Measurements from ENCODE around the gene PLLP. TPM values are rescaled to one million over a fixed set of nuclear protein-coding genes. Genes with fewer than 3 reads are reported as not detected.

Gene PLLP
- total RNA-seq, 4 donors from 2014 or later, result 58.4 to 241 (median 218) TPM

DNA sequence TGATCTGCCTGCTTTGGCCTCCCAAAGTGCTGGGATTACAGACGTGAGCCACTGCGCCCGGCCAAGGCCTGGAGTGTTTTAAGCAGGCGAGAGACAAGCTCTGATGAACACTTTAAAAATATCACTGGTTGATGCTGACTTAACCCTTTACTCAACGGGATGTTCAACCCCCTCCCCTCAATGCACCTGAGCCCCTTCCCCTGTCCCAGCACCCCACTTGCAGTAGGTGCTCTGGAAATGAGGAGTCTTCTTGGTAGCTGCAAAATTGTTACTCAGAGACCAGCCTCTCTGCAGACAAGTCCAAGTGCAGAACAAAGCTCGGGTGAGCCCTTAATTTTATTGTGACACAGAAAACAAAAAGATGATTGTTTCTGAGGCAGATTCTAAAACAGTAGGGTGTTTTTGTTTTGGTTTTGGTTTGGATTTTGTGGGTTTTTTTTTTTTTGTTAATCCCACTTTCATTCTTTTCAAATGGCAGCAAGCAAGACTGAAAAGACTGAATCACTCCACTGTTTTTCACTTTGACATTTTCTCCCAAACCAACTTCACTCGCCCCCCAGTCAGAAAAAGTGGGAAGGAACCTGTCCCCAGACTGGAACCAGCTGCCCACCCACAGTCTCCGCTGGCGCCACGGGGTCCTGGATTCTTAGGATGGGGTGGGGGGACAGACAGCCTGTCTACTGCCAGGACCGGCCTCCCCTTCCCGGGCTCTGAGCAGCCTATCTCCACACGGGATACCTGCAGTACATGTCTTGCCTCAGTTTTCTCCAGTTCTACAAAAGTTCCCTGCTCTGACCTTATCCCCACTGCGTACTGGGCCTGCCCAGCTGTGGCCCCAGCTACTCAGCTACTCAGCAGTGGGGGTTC, 5.2 kb upstream of the PLLP start:
- DNase-seq (ENCODE audit: low spot score in 2 of 2), result no peak
- TF ChIP-seq POLR2A (IDR thresholded peaks at IDR 0.05), result no peak
- TF ChIP-seq, protein P1, sequence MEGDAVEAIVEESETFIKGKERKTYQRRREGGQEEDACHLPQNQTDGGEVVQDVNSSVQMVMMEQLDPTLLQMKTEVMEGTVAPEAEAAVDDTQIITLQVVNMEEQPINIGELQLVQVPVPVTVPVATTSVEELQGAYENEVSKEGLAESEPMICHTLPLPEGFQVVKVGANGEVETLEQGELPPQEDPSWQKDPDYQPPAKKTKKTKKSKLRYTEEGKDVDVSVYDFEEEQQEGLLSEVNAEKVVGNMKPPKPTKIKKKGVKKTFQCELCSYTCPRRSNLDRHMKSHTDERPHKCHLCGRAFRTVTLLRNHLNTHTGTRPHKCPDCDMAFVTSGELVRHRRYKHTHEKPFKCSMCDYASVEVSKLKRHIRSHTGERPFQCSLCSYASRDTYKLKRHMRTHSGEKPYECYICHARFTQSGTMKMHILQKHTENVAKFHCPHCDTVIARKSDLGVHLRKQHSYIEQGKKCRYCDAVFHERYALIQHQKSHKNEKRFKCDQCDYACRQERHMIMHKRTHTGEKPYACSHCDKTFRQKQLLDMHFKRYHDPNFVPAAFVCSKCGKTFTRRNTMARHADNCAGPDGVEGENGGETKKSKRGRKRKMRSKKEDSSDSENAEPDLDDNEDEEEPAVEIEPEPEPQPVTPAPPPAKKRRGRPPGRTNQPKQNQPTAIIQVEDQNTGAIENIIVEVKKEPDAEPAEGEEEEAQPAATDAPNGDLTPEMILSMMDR (IDR thresholded peaks at IDR 0.05), result no peak
- H3K4me3 ChIP-seq (ENCODE audit: low read depth, poor library complexity, severe bottlenecking), result no peak overlapping the region
- intact Hi-C loops (cut with DNase I; ENCODE audit: low total_unique reads), result no loop called here
- 68% methylated on average over 14 of the region's 14 CpGs for WGBS, 2 donors

DNA sequence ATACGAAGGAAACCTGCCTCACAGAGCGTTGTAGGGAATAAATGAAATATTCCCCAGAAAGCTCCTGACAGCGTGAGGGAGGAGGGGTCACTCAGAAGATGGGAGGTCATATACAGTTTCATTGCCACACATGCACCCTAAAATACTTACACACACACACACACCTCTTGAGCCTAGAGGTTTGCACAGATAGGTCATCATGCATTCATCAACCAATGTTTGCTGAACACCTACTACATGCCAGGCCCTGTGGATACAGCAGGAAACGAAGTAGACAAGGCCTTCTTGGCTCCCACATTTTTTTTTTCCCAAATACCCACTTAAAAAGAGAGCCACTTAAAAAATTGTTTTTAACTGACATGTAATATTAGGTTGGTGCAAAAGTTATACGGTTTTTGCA, 907 bp upstream of the PLLP start:
- intact Hi-C loops (cut with DNase I; ENCODE audit: low total_unique reads), result no loop called here
- DNase-seq (ENCODE audit: low spot score in 2 of 2), result no peak
- no peak overlapping the region for H3K4me3 ChIP-seq (ENCODE audit: low read depth, poor library complexity, severe bottlenecking)
- TF ChIP-seq, protein P1 (IDR thresholded peaks at IDR 0.05), result no peak
- no peak for TF ChIP-seq POLR2A (IDR thresholded peaks at IDR 0.05)
- 67 to 75% methylated on average over 5 of the region's 5 CpGs for WGBS, 2 donors

DNA sequence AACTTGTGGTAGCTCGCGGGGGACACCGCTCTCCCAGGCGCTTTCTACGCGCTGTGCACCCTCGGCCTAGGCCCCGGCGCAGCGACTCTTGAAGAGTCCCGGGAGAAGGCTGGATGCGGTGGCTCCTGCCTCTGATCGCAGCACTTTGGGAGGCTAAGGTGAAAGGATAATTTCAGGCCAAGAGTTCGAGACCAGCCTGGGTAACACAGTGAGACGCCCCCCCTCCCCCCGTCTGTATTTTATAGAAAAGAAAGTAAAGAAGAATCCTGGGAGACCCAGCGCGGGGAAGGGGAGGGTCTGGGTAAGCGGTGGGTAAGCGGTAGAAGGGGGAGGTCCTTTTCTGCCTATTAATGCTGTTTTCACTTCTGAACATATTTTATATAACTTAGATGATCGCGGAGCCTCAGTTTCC, 486 bp upstream of the PLLP start:
- H3K4me3 ChIP-seq (ENCODE audit: low read depth, poor library complexity, severe bottlenecking), result peak overlapping the region; percentile 38
- 17 to 26% methylated on average over 13 to 20 of the region's 22 CpGs for WGBS, 2 donors
- intact Hi-C loops (cut with DNase I; ENCODE audit: low total_unique reads), result no loop called here
- TF ChIP-seq, protein P1 (IDR thresholded peaks at IDR 0.05), result no peak
- no peak for TF ChIP-seq POLR2A (IDR thresholded peaks at IDR 0.05)
- DNase-seq (ENCODE audit: low spot score in 2 of 2), result no peak

DNA sequence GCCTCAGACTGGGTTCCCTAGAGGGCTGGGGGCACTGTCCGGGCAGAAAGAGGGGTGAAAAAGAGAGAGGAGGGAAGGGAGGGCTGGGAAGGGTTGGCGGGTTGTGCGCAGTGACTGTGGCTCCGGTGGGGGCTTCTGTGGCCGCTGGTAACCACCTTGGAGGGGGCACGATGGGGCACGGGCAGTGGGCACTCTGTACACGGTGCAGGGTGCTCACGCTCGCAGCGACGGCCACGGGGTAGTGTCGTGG, 588 bp downstream of the PLLP start:
- WGBS, 2 donors, result 7 to 15% methylated on average over 14 of the region's 14 CpGs
- intact Hi-C loops (cut with DNase I; ENCODE audit: low total_unique reads), result no loop called here
- DNase-seq (ENCODE audit: low spot score in 2 of 2), result no peak
- TF ChIP-seq, protein P1 (IDR thresholded peaks at IDR 0.05), result no peak
- TF ChIP-seq POLR2A (IDR thresholded peaks at IDR 0.05), result no peak
- peak overlapping the region; percentile 38 for H3K4me3 ChIP-seq (ENCODE audit: low read depth, poor library complexity, severe bottlenecking)

- WGBS, 2 donors, result 39 to 46% methylated on average over 17 to 24 of the region's 24 CpGs
- no peak overlapping the region for H3K4me3 ChIP-seq (ENCODE audit: low read depth, poor library complexity, severe bottlenecking)
- intact Hi-C loops (cut with DNase I; ENCODE audit: low total_unique reads), result no loop called here
- TF ChIP-seq, protein P1 (IDR thresholded peaks at IDR 0.05), result no peak
- TF ChIP-seq POLR2A (IDR thresholded peaks at IDR 0.05), result no peak
- no peak for DNase-seq (ENCODE audit: low spot score in 2 of 2)
These were observed 1.1 kb downstream of the PLLP start for GRCh38 chr16:57283214-57283958.

Measured in lower leg skin (tissue), 4 donors.